ENCODE data around the gene POLL.

The POLL gene

DNA sequence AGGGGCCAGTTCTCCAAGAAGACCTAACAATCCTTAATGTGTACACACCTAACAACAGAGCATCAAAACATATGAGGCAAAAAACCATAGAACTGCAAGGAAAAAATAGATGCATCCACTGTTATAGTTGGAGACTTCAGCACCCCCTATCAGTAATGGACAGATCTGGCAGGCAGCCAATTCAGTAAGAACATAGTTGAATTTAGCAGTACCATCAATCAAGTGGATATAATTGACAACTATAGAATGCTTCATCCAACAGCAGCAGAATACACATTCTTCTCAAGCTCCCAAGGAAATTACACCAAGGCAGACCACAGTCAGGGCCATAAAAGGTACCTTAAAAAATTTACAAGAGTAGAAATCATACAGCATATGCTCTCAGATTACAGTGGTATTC, 42.2 kb downstream of the POLL start:
- H3K27me3 ChIP-seq (ENCODE audit: insufficient read depth, poor library complexity, severe bottlenecking), result no peaks in the 10 kb centered on the region
- no peak for TF ChIP-seq SPI1 (IDR thresholded peaks at IDR 0.05; ENCODE audit: borderline replicate concordance, low read depth)
- TF ChIP-seq POLR2AphosphoS5 (IDR thresholded peaks at IDR 0.05; ENCODE audit: low read depth), result no peak
- TF ChIP-seq, protein P1, sequence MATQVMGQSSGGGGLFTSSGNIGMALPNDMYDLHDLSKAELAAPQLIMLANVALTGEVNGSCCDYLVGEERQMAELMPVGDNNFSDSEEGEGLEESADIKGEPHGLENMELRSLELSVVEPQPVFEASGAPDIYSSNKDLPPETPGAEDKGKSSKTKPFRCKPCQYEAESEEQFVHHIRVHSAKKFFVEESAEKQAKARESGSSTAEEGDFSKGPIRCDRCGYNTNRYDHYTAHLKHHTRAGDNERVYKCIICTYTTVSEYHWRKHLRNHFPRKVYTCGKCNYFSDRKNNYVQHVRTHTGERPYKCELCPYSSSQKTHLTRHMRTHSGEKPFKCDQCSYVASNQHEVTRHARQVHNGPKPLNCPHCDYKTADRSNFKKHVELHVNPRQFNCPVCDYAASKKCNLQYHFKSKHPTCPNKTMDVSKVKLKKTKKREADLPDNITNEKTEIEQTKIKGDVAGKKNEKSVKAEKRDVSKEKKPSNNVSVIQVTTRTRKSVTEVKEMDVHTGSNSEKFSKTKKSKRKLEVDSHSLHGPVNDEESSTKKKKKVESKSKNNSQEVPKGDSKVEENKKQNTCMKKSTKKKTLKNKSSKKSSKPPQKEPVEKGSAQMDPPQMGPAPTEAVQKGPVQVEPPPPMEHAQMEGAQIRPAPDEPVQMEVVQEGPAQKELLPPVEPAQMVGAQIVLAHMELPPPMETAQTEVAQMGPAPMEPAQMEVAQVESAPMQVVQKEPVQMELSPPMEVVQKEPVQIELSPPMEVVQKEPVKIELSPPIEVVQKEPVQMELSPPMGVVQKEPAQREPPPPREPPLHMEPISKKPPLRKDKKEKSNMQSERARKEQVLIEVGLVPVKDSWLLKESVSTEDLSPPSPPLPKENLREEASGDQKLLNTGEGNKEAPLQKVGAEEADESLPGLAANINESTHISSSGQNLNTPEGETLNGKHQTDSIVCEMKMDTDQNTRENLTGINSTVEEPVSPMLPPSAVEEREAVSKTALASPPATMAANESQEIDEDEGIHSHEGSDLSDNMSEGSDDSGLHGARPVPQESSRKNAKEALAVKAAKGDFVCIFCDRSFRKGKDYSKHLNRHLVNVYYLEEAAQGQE (IDR thresholded peaks at IDR 0.05; ENCODE audit: insufficient replicate concordance, low read depth), result no peak
- TF ChIP-seq, protein P2, sequence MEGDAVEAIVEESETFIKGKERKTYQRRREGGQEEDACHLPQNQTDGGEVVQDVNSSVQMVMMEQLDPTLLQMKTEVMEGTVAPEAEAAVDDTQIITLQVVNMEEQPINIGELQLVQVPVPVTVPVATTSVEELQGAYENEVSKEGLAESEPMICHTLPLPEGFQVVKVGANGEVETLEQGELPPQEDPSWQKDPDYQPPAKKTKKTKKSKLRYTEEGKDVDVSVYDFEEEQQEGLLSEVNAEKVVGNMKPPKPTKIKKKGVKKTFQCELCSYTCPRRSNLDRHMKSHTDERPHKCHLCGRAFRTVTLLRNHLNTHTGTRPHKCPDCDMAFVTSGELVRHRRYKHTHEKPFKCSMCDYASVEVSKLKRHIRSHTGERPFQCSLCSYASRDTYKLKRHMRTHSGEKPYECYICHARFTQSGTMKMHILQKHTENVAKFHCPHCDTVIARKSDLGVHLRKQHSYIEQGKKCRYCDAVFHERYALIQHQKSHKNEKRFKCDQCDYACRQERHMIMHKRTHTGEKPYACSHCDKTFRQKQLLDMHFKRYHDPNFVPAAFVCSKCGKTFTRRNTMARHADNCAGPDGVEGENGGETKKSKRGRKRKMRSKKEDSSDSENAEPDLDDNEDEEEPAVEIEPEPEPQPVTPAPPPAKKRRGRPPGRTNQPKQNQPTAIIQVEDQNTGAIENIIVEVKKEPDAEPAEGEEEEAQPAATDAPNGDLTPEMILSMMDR (IDR thresholded peaks at IDR 0.05; ENCODE audit: insufficient read depth, low read length), result no peak
- TF ChIP-seq GABPA (IDR thresholded peaks at IDR 0.05; ENCODE audit: low read depth), result no peak
- no peak for DNase-seq (ENCODE audit: low read depth in 1 of 2, low spot score in 1 of 2)
- H3K4me3 ChIP-seq (replicated peaks; ENCODE audit: insufficient read depth, low read length), result no peak overlapping the region
- H3K27ac ChIP-seq (replicated peaks), result no peak overlapping the region

DNA sequence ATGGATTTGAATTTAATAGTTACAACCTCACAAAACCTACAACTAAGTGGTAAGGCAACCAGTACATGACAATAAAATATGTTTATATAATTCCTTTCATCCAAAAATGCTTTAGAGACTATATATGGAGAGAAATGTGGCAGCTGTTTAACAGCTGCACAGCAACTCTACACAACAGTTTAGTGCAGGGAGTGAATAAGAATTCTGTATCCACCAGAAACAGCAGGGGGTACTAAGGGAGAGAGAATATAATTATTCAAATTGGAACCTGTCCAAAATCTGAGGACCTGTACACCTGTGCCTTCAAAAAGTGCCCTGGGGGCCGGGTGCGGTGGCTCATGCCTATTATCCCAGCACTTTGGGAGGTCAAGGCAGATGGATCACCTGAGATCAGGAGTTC, 49.6 kb downstream of the POLL start:
- Histone ChIP-seq H3K27ac (replicated peaks) (no peak overlapping the region), H3K4me3 (replicated peaks; ENCODE audit: insufficient read depth, low read length) (no peak overlapping the region), H3K27me3 (ENCODE audit: insufficient read depth, poor library complexity, severe bottlenecking) (no peaks in the 10 kb centered on the region)
- DNase-seq (ENCODE audit: low read depth in 1 of 2, low spot score in 1 of 2), result no peak
- TF ChIP-seq, protein P1 (IDR thresholded peaks at IDR 0.05; ENCODE audit: insufficient replicate concordance, low read depth), result no peak
- TF ChIP-seq SPI1 (IDR thresholded peaks at IDR 0.05; ENCODE audit: borderline replicate concordance, low read depth) (no peak), GABPA (IDR thresholded peaks at IDR 0.05; ENCODE audit: low read depth) (no peak), POLR2AphosphoS5 (IDR thresholded peaks at IDR 0.05; ENCODE audit: low read depth) (no peak)
- TF ChIP-seq, protein P2 (IDR thresholded peaks at IDR 0.05; ENCODE audit: insufficient read depth, low read length), result no peak

DNA sequence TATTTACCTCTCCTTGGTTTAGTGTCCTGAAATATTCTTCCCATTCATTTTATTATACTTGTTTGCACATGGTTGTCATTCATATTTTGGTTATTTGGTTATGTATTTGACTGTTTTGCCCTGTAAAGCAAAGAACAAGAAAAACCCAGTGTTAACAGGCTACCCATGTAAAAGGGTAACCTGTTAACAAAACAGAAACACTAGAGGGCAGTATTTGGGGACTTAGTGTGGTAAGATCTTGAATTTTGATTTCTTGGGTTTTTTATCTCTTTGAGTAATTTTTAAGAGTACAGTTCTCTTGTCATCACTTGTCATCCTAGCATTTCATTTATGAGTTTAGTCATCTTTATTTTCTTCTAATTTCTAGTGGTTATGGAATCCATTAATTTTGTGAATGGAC, 51.3 kb downstream of the POLL start:
- Histone ChIP-seq H3K4me3 (replicated peaks; ENCODE audit: insufficient read depth, low read length) (no peak overlapping the region), H3K27me3 (ENCODE audit: insufficient read depth, poor library complexity, severe bottlenecking) (no peaks in the 10 kb centered on the region), H3K27ac (replicated peaks) (no peak overlapping the region)
- no peak for DNase-seq (ENCODE audit: low read depth in 1 of 2, low spot score in 1 of 2)
- no peak for TF ChIP-seq POLR2AphosphoS5 (IDR thresholded peaks at IDR 0.05; ENCODE audit: low read depth)
- TF ChIP-seq SPI1 (IDR thresholded peaks at IDR 0.05; ENCODE audit: borderline replicate concordance, low read depth), result no peak
- TF ChIP-seq, protein P2 (IDR thresholded peaks at IDR 0.05; ENCODE audit: insufficient read depth, low read length), result peak; percentile 12

DNA sequence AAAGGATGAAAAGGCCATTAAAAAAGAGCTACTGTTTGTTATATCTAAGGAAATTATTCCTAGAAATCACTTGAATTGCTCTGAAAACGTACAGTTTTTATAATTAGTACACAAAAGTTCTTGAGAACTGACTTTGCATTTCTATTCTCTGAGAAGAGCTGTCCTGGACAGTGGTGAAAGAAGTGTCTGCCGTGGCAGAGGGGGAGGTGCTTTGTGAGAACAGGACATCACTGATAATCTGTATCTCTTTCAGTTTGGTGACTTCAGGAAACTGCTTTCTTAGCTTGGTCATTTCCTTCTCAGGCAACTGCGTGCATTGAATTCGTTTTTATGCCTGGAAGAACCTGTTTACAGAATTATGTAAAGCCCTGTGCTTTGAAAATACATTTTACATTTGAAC, 52.1 kb downstream of the POLL start:
- no peak for DNase-seq (ENCODE audit: low read depth in 1 of 2, low spot score in 1 of 2)
- H3K27ac ChIP-seq (replicated peaks), result no peak overlapping the region
- no peak for TF ChIP-seq GABPA (IDR thresholded peaks at IDR 0.05; ENCODE audit: low read depth)
- TF ChIP-seq, protein P2 (IDR thresholded peaks at IDR 0.05; ENCODE audit: insufficient read depth, low read length), result no peak
- TF ChIP-seq, protein P1 (IDR thresholded peaks at IDR 0.05; ENCODE audit: insufficient replicate concordance, low read depth), result no peak
- TF ChIP-seq POLR2AphosphoS5 (IDR thresholded peaks at IDR 0.05; ENCODE audit: low read depth), result no peak
- TF ChIP-seq SPI1 (IDR thresholded peaks at IDR 0.05; ENCODE audit: borderline replicate concordance, low read depth), result no peak

More for the DNA sequence above, 52.1 kb downstream of the POLL start:
- no peak overlapping the region for H3K4me3 ChIP-seq (replicated peaks; ENCODE audit: insufficient read depth, low read length)
- H3K27me3 ChIP-seq (ENCODE audit: insufficient read depth, poor library complexity, severe bottlenecking), result no peaks in the 10 kb centered on the region
